Measurements from ENCODE around the gene COL5A1.

COL5A1 gene

DNA sequence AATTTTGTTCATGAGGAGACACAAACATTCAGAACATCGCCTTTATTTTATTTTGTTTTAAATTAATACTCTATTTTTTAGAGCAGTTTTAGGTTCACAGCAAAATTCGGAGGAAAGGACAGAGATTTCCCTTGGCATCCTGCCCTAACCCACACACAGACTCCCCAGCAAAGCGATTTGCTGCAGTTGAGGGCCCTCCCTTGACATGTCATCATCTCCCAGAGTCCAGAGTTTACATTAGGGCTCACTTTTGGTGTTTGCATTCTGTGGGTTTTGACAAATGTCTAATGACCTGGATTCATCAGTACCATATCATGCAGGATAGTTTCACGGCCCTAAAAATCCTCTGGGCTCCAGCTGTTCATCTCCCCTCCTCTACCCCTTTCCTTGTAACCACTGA is 33.6 kb upstream of the COL5A1 start:
- no peak for DNase-seq

DNA sequence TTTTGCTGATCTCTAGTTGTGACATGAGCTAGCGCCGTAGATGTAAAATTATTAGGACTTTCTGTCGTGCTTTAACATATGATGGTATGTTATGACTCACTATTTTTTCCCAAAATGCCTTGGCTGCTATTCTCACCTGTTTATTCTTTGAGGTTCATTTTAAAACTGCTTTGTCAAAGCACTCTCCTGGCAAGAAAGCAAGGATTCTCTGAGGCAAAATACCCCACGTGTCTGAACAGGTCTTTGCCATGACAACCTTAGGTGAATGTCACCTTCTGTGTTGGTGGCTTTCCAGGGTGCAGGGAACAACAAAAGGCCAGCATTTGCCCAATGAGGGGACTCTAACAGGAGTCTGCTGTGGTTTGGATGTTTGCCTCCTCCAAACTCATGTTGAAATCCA is 30.6 kb upstream of the COL5A1 start:
- DNase-seq: no peak

GRCh38 chr9:134612309-134612708 is 29.3 kb upstream of the COL5A1 start:
- no peak for DNase-seq

GRCh38 chr9:134612715-134613114 is 28.9 kb upstream of the COL5A1 start:
- no peak for DNase-seq

DNA sequence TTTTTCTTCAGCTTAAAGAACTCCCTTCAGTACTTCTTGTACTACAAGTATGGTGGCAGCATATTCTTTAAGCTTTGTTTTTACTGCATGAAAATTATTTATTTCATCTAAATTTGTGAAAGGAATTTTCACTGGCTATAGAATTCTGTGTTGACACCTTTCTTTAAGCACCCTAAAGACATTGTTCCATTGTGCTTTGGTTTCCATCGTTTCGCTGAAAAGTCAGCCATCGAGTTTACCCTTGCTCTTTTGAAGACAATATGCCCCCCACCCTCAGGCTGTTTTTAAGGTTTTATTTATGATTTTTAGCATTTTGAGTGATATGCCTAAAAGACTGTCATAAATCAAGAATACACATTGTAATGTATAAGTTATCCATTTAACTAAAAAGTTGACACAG is 27.3 kb upstream of the COL5A1 start:
- DNase-seq: no peak

- DNase-seq: no peak
These were observed 25.3 kb upstream of the COL5A1 start for GRCh38 chr9:134616341-134616740.

DNA sequence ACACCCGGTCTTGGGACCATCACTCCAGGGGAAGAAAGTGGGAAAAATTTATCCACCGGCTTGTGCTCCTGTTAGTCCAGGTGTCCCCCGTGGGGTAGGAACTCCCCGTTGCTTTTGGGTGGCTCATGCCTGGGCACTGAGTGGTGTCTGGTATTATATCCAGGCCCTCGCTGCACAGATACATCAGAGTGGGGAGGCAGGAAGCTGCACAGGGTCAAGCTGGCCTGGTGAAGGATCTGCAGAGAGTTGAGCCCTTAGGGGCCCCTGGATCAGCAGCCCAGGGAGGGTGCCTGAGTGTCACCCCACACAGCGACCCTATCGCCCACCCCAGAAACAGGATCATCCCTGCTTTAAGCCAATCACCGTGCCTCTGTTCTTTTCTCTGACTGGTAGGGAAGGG is 24.4 kb upstream of the COL5A1 start:
- DNase-seq: no peak

DNA sequence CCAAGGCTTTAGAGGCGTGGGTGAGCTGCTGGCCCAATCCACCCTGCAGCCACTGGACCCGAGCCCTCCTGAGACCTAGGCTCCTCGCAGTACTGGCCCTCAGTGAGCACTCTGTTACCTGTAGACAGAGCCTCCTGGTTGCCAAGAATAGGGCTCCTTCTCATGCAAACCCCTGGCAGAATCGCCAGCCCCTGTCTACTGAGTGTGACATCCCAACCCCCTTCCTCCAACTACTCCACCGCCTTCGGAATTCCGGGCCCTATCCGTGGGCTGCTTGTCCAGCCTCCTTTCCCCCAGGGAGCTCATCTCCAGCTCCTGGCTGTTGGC is 23.8 kb upstream of the COL5A1 start:
- DNase-seq: no peak

DNA sequence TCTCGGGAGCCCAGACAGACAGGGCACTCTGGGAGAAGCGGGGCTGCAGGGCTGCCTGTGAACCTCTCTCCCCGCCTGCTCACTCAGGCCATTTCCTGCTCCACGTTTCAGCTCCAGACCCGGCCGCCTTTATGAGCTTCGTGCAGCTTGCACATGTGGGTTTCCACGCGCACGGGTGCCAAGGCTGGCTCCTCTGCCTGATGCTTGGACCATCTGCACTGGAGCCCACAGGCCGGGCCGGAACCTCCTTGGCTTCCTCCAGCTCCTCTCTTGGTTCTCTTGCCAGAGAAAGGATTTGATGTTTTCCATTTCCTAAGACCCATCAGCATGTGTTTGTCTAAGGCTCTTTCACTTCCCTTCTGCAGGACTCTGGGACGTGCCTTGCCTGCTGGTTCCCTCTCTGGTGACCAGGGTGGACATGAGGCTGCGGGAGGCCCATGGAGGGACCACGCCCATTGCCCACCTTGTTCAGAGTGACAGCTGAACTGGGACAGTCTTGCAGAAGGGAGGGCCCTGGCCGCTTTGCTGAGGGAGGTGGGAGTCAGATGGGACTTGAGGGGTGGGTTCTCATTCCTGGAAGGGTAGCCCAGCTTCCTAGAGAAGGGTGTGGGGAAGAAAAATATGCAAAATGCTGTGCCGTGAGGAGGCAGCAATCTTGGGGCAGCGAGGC is 23.3 kb upstream of the COL5A1 start:
- peak; percentile 29 for DNase-seq

DNA sequence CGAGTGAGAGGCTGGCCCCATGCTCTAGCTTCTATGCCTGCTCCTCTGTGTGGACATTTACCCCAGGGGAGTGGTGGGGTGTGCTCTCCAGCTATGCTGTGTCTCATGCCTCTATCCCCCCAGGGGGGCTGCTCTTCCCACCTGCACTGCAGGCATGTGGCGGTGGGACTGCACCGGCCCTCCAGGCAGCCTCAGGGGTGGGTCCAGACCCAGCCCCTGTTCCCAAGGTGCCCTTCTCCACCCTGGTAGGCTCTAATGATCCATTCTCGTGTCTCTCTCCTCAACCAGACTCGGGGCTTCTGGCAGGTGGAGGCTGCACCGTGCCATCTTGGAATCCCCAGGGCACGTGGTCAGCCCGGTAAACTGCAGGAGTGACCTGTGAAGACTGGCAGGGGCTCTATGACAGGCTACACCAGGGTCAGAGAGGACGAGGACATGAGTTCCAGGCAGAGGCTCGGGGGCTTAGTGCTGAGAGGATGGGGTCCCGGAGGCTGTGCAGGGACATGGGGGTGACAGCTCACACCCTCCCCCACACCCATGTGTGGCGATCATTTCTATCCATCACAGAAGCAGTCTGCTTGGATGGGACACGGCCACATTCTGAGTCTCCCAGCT is 22.7 kb upstream of the COL5A1 start:
- peak; percentile 23 for DNase-seq

DNA sequence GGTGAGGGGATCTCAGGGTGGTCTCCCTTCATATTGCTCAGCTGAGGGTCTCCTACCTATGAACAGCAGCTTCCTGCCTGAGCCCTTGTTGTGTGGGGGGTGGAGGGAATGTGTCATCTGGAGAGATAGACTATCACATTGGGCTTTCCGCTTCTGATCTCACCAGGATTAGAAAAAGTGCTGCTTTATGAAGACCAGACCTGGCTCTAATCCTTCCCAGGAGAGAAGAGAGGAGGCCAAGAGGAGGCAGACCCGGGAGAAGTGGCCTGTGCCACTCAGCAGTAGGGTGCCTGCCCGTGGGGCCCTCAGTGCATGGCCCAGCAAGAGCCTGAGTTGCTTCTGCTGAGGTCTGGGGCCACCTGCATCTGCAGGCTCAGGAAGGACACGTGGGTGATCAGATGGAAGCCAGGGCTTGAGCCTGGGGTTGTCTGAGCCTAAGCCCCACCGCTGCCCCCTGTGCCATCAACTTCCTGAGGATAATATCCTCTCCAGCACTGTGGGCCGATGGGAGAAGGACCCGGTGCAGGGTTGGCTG is 22.1 kb upstream of the COL5A1 start:
- peak; percentile 32 for DNase-seq

- peak; percentile 34 for DNase-seq
These were observed 21.5 kb upstream of the COL5A1 start for GRCh38 chr9:134619983-134620661.

- peak; percentile 15 for DNase-seq
These were observed 20.6 kb upstream of the COL5A1 start for GRCh38 chr9:134620751-134621557.

DNA sequence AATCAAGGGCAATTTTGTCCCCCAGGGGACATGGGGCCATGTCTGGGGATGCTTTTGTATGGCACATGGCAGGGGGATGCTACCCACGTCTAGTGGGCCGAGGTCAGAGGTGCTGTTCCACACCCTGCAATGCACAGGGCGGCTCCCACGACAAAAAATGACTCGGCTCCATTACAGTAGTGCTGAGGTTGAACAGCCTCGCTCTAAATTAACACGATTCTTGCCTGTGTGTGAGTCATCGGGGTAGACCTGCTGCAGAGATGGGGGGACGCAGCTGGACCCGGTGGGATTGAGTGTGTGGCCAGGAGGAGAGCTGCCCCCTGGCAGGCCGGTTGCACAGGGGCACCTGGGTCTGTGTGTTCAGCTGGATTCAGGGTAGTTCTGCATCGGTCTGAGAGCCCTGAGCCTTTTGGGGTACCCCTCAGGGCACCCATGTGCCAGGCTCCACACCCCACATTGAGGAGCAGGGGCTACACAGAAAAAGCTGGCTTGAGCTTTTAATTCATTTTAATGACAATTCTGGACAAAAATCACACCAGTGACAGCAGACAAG is 20.0 kb upstream of the COL5A1 start:
- DNase-seq: peak; percentile 25

GRCh38 chr9:134622896-134623257 is 18.7 kb upstream of the COL5A1 start:
- DNase-seq: no peak

DNA sequence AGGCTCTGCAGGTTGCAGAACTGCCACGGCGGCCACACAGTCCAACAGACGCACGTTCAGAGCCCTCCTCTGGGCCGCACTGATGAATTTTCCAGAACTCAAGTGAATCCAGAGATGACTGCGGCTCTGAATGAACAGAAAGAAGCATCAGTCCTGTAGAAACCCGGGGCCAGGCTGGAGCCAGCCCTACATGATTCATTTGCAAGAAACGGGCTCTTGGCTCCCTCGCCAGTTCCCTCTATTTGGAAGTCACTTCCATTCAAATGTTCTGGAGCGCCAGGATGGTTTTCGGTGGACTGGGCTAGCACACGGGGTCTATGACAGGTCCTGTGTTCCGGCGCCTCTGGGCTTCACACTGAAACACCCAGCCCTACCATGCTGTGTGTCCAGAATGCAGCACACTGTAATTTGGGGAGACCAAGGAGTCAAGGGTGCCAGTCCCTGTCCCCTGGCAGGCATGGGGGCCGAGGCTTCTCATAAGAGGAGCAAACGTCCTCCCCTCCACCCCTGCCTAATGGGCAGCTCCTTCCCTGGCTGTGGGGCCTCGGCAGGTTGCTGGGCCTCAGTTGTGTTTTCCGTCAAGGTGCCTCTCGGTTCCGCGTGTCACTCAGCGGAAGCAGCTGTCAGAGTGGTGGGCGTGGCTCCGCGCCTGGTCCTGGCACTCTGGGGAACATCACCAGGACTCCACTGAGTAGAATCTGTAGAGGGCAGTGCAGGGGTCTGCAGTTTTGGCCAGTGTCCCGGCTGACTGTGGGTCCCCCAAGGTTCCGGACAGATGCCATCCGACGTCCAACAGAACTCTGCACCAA is 18.1 kb upstream of the COL5A1 start:
- DNase-seq: no peak

GRCh38 chr9:134624137-134624591 is 17.4 kb upstream of the COL5A1 start:
- no peak for DNase-seq

GRCh38 chr9:134624621-134625181 is 16.9 kb upstream of the COL5A1 start:
- no peak for DNase-seq

- no peak for DNase-seq
These were observed 16.1 kb upstream of the COL5A1 start for GRCh38 chr9:134625361-134626068.

DNA sequence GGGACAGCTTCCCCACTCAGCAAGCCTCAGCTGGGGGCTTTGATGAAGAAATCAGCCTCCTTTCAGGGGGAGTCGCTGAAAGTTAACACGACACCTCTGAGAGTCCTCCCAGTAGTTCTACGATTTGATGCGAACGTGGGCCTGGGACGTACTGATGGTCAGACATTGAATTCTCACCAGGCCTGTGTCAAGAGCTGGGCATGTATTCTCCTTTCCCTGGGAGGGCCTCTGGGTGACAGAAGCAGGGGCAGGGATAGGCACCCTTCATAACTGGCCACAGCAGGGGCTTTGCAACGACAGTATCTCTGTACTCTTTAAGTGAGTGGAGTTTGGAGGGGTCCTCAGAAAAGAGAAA is 15.6 kb upstream of the COL5A1 start:
- DNase-seq: no peak

Data from activated CD8-positive, alpha-beta memory T cell treated with anti-CD3 and anti-CD28 coated beads, Interleukin-2, amount 50 U/mL, for 48 hours (primary cell).